Measurements from ENCODE around the gene R3HDM4. TPM values are rescaled to one million over a fixed set of nuclear protein-coding genes. Genes with fewer than 3 reads are reported as not detected.

Gene R3HDM4
- total and polyA plus RNA-seq, 9 of the 15 experiments (the other 6 are each of a cell fraction or from before 2014, with no cell fraction given), result 3.2 to 154 (median 59.0) TPM

GRCh38 chr19:947707-948539 lies 34.9 kb upstream of the R3HDM4 start:
- Histone ChIP-seq H3K79me2 (ENCODE audit: control insufficient read depth, insufficient read depth, low read length) (peaks cover 79% of the 10 kb centered on the region), H3K27ac (ENCODE audit: extremely low read depth, low read depth, low read length) (no peak overlapping the region), H3K9me3 (replicated peaks; ENCODE audit: control insufficient read depth, insufficient read depth, low read depth, low read length) (no peaks in the 10 kb centered on the region), H2AFZ (ENCODE audit: low read depth, low read length) (no peak overlapping the region), H3K4me1 (replicated peaks in 1 of 2; ENCODE audit: control insufficient read depth in 2 of 2, insufficient read depth in 2 of 2, low read length in 2 of 2) (peaks cover 29 to 79% of the 10 kb centered on the region in 2 experiments), H3K36me3 (ENCODE audit: control insufficient read depth, insufficient read depth, low read length) (peaks cover 37% of the 10 kb centered on the region; the same call in 2 of the 3 replicates), H3K4me2 (ENCODE audit: insufficient read depth, low read length) (no peak overlapping the region), H3K27me3 (ENCODE audit: control insufficient read depth in 2 of 2, insufficient read depth in 2 of 2, low read length in 2 of 2) (no peaks in the 10 kb centered on the region), H3K9me1 (ENCODE audit: control insufficient read depth, insufficient read depth, low read length) (peaks cover 6% of the 10 kb centered on the region), H3K4me3 (no peak overlapping the region), H4K20me1 (replicated peaks; ENCODE audit: control insufficient read depth, insufficient read depth, low read length) (peaks cover 24% of the 10 kb centered on the region), H3K9ac (ENCODE audit: insufficient read depth in 1 of 2, low read depth in 2 of 2, low read length in 2 of 2) (peak overlapping the region in 1 of 2 experiments; percentile 12; a peak in 1 of 4 replicates)
- no peak for DNase-seq (ENCODE audit: extremely low read depth in 1 of 4, low spot score in 3 of 4)
- in situ Hi-C loops (cut with MboI) (no loop called here), intact Hi-C loops (cut with micrococcal nuclease) (no loop called here)
- no peak for FAIRE-seq
- BruUV-seq (replicated peaks), result no TSS peak
- ATAC-seq, result no peak
- POLR2A ChIA-PET, result interaction anchor here (0.6 to 1.6 kb wide), 3 partner anchors 10 to 15 kb away, joined by 3 to 5 read pairs (median 5); no protein-coding TSS in a partner anchor
- CTCF ChIA-PET (ENCODE audit: low intra/inter-chr PET ratio), result no interaction called here
- 84% methylated on average over 33 of the region's 47 CpGs for WGBS (ENCODE audit: insufficient coverage, low coverage, missing lambda C conversion rate)
- peak; percentile 44 to 81; a peak in 3 of 4 replicates for TF ChIP-seq KDM1A (IDR thresholded peaks at IDR 0.05)
- TF ChIP-seq MAX (CRISPR knock-in tag; IDR thresholded peaks at IDR 0.05), result peak; percentile 59
- peak; percentile 59; the same call in 1 of the 2 replicates for TF ChIP-seq SPI1 (IDR thresholded peaks at IDR 0.05; ENCODE audit: borderline replicate concordance, low read depth, low read length)
- TF ChIP-seq RBM25 (IDR thresholded peaks at IDR 0.05; ENCODE audit: low read depth, low read length, severe bottlenecking), result peak; percentile 41
- TF ChIP-seq BRF1 (IDR thresholded peaks at IDR 0.05; ENCODE audit: borderline replicate concordance, extremely low read depth, insufficient read length), result no peak
- TF ChIP-seq RBM22 (IDR thresholded peaks at IDR 0.05; ENCODE audit: low read depth, low read length, poor library complexity, severe bottlenecking), result peak; percentile 35
- 0 out of 2 replicates have a peak, but pooled peaks have one; percentile 29 for TF ChIP-seq HDAC2 (IDR thresholded peaks at IDR 0.05)
- no peak for TF ChIP-seq NKRF (IDR thresholded peaks at IDR 0.05; ENCODE audit: borderline replicate concordance)
- peak; percentile 86 for TF ChIP-seq ZBTB33 (CRISPR knock-in tag; IDR thresholded peaks at IDR 0.05)
- TF ChIP-seq IFI16 (CRISPR knock-in tag; IDR thresholded peaks at IDR 0.05), result no peak
- peak; percentile 18 for TF ChIP-seq BCOR (IDR thresholded peaks at IDR 0.05)
- TF ChIP-seq TRIM25 (IDR thresholded peaks at IDR 0.05; ENCODE audit: borderline replicate concordance), result no peak
- TF ChIP-seq NONO (IDR thresholded peaks at IDR 0.05; ENCODE audit: low read depth in 2 of 2, low read length in 1 of 2), result no peak
- TF ChIP-seq ZFP36 (IDR thresholded peaks at IDR 0.05; ENCODE audit: low read depth, low read length, partially characterized antibody), result peak; percentile 75
- TF ChIP-seq SMARCB1 (IDR thresholded peaks at IDR 0.05; ENCODE audit: insufficient read length, low read depth), result no peak
- 0 out of 2 replicates have a peak, but pooled peaks have one; percentile 29 for TF ChIP-seq SMARCA5 (IDR thresholded peaks at IDR 0.05)

Measured in K562 (cell line).